NCI-H345 treated with DMSO at 0.1 percent for 48 hours (cell line): Measurements from ENCODE around the gene IL1R2.
"Not testable (repeated sequence)": the region's sequence is repeated elsewhere in the genome, so short reads cannot be mapped to it uniquely, and the experiment has no call there.

Source experiments
- DNase-seq: peaks from one replicate; lab custom pipeline; 2025; ENCODE audit not compliant: unreplicated experiment; lab: John Stamatoyannopoulos, UW

The IL1R2 gene

GRCh38 chr2:101998896-101999789 is 7.4 kb downstream of the IL1R2 start:
- DNase-seq: no peak

- no peak for DNase-seq
Measured at GRCh38 chr2:102000012-102000411, 8.3 kb downstream of the IL1R2 start.

DNA sequence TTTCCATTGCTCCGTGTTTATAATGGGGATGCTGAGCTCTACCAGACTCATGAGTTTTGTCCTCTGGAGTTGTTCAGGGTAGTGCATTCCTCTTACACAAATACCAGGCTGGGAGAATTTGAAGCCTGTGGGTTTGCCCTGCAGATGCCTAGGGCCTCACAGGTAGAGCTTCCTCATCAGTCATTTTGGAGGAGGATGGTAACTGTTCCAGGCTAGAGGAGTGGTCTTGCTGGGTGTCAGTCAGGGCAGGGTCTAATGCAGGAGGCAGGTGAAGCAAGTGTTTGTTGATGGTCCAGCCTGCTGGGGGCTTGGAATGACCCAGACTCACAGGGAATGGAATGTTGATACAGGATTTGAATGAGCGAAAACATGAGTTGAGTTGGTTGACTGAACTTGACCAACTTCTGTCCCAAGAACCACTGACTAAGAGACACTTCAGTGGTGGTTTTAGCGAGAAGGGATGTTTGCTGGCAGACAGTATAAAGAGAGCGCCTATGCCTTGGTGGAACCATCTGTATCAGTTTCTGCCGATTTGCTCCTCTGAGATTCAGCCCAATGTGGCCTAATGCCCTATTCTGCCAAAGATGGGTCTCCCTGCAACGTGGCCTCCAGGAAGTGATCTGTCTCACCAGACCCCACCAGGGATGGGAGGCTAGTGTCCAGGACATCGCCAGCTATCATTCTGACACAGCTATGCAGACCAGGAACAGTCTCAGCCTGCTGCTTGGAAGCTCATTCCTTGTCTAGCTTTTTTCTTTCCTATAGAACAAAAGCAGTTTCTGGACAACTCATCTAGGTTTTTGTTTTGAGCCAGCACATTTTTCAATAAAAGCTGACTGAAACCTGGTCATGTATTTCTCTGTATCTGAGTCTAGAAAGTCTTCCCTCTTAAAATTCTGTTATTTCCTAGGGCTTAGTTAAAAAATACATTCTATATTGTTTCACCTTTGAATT is 9.3 kb downstream of the IL1R2 start:
- DNase-seq: no peak

DNA sequence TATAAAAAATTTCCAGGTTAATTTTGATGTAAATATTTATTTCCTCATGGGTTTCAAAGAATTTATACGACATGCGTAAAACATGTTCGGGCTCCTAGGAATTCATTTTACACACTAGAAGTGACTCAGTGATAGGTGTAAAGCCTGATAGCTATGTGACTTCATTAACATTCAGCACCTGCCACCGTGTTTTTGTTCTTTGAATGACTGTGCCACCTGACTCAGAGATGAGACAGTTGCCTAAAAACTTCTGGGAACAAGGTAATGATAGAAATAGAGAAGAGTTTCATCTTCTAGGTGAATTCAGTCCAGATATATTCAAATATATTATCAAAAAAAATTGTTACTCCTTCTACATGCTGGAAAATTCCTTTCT is 10.0 kb downstream of the IL1R2 start:
- DNase-seq: no peak

GRCh38 chr2:102002228-102002627 is 10.5 kb downstream of the IL1R2 start:
- no peak for DNase-seq

DNA sequence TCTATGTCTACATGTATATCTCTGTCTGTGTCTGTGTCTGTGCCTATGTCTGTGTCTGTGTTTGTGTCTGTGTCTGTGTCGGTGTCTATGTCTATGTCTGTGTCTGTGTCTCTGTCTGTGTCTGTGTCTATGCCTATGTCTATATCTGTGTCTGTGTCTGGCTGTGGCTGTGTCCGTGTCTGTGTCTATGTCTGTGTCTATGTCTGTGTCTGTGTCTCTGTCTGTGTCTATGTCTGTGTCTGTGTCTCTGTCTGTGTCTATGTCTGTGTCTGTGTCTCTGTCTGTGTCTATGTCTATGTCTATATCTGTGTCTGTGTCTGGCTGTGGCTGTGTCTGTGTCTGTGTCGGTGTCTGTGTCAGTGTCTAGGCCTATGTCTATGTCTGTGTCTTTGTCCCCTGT is 11.1 kb downstream of the IL1R2 start:
- not testable (repeated sequence) for DNase-seq

DNA sequence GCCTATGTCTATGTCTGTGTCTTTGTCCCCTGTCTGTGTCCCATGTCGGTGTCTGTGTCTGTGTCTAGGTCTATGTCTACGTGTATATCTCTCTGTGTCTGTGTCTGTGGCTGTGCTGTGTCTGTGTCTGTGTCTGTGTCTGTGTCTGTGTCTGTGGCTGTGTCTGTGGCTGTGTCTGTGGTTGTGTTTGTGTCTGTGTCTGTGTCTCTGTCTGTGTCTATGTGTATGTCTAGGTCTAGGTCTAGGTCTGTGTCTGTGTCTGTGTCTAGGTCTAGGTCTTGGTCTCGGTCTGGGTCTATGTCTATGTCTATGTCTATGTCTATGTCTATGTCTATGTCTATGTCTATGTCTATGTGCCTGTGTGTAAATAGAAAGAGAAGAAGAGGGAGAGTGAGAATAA is 11.9 kb downstream of the IL1R2 start:
- no peak for DNase-seq

DNA sequence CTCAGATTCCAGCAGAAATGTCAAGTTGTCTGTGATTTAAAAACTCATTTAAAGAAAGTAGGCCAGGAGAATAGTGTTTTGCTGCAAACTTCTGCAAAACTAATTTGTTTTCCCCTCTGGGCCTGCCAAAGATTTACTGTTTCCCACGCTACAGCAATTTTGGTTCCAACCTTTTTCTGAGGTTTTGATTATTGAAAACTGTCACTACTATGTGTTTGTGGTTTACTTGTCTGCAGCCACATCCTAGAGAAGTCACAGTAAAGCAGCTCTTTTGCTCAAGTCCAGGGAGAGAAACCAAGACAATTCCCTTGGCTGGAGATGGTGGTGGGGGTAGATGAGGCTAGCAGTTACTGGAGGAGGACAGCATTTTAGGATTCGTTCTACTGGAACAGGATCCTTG is 12.8 kb downstream of the IL1R2 start:
- no peak for DNase-seq

GRCh38 chr2:102005449-102005848 is 13.7 kb downstream of the IL1R2 start:
- no peak for DNase-seq

GRCh38 chr2:102005989-102006885 is 14.5 kb downstream of the IL1R2 start:
- no peak for DNase-seq

DNA sequence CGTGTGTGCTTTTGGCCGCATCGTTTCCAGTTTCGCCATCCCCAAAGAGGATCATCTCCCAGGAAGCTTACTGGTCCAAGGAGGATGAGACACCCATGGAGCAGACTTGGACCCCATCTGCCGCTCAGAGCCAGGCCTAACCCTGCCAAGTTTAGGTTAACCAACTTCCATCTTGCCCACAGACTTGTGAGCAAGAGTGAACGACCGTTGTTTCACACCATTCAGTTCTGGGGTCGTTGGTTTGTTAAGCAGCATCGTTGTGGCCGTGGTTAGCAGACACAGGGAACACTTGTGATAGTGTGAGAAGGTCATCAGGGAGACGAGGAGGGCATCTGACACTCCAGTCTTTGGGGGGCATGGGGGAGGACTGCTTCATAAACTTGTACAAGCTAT is 15.1 kb downstream of the IL1R2 start:
- no peak for DNase-seq

DNA sequence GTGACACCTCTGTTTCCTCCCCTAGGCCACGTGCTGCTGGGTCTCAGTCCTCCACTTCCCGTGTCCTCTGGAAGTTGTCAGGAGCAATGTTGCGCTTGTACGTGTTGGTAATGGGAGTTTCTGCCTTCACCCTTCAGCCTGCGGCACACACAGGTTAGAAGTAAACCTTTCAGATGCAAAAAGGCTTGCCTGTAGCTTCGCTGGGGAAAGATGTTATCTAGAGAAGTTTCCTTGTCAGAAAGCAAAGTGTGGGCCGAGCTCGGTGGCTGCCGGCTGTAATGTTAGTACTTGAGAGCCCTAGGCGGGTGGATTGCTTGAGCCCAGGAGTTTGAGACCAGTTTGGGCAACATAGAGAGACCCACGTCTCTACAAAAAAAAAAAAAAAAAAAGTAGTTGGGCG is 16.7 kb downstream of the IL1R2 start:
- no peak for DNase-seq

DNA sequence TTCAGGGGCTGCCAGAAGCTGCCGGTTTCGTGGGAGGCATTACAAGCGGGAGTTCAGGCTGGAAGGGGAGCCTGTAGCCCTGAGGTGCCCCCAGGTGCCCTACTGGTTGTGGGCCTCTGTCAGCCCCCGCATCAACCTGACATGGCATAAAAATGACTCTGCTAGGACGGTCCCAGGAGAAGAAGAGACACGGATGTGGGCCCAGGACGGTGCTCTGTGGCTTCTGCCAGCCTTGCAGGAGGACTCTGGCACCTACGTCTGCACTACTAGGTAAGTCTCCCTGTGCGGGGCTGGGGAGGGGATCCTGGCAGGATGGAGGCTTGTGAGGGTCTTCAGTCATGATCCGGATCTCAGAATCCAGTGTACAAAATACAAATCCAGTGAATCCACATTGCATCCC is 17.8 kb downstream of the IL1R2 start:
- no peak for DNase-seq

DNA sequence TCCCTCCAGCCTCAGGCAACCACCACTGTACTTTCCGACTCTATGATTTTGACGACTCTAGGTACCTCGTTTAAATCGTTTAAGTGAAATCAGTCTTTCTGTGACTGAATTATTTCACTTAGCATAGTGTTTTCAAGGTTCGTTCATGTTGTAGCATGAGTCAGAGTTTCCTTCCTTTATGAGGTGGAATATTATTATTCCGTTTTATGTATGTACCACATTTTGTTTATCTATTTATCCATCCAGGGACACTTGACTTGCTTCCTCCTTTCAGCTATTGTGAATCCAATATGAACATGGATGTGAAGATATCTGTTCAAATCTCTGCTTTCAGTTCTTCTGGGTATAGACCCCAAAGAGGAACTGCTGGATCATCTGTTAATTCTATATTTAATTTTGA is 19.1 kb downstream of the IL1R2 start:
- no peak for DNase-seq

GRCh38 chr2:102012061-102012614 is 20.4 kb downstream of the IL1R2 start:
- no peak for DNase-seq

- no peak for DNase-seq
Measured at GRCh38 chr2:102013206-102014040, 21.7 kb downstream of the IL1R2 start.

GRCh38 chr2:102014041-102014345 is 22.2 kb downstream of the IL1R2 start:
- no peak for DNase-seq

DNA sequence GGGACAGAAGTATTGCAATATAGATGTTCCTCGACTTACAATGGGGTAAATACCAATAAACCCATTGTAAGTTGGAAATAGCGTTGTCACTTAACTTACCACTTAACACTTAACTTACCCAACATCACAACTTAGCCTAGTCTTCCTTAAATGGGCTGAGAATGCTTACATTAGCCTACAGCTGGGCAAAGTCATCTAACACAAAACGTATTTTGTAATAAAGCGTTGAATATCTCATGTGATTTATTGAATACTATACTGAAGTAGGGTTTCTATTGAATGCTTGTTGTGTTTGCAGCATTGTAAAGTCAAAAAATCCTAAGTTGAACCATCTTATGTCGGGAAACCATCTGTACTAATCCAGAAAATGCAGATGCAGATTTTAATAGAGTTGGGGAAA is 23.6 kb downstream of the IL1R2 start:
- no peak for DNase-seq

DNA sequence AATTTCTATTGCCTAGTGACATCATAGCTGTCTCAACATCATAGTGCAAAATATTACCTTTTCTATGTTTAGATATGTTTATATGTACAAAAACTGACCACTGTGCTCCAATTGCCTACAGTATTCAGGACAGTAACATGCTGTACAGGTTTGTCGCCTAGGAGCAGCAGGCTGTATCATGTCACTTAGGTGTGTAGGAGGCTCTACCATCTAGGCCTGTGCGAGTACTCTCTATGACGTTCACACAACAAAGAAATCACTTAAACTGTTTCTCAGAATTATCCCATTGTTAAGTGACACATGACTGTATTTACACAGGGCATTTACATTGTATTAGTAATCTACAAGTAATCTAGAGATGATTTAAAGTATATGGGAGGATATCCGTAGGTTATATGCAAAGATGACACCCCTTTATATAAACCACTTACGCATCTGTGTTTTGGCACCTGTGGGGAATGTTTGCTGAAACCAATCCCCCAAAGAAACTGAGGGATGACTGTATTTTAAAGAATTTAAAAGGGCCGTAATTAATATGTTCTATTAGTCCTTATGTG is 24.7 kb downstream of the IL1R2 start:
- DNase-seq: no peak
